Smooth muscle cell of bladder (primary cell): ENCODE measurements around the gene SH3GLB1. TPM values are rescaled to one million over a fixed set of nuclear protein-coding genes. Genes with fewer than 3 reads are reported as not detected.

Experiments used
- total RNA-seq: library from RNA; depleted of rRNA; stranded (reverse); fragments of >200 nt; gene quantifications from 2 replicates; pipeline ENCODE4 v1.2.3, GENCODE V29; 2014

The SH3GLB1 gene
- 26.0 and 36.9 TPM in 2 replicates for total RNA-seq

DNA sequence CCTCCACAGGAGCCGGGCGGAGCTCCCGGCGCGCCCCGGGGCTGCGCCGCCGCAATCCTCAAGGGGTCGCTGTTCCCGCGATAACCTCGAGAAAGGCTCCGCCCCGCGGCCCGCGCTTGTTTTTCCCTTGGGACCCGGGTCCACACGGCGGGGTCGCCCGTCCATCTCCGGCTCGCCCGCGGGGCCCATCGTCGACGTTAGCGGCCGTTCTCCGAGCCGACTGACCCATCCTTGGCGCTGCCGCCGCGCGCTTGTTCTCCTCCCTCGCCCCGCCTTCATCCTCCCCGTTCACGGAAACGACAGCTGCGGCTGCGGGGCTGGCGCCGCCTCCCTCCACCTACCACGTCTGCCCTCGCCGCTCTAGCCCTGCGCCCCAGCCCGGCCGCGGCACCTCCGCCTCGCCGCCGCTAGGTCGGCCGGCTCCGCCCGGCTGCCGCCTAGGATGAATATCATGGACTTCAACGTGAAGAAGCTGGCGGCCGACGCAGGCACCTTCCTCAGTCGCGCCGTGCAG lies at the start of gene SH3GLB1:
Gene SH3GLB1 (plus strand): TSS at position 119 of the 514 bp plus-strand sequence. CDS start 324 bp downstream, at position 443.

Other genes starting within 250 kb of the SH3GLB1 start
- under 0.01 TPM in 1 of 2 replicates, not detected in the other for gene CLCA1, start 235.6 kb upstream of the SH3GLB1 start, total RNA-seq
- gene CLCA4, start 157.5 kb upstream of the SH3GLB1 start, total RNA-seq, result not detected in 2 replicates
- 195 and 203 TPM in 2 replicates for gene SELENOF, start 209.6 kb downstream of the SH3GLB1 start, total RNA-seq
- 17.8 and 22.0 TPM in 2 replicates for gene HS2ST1, start 210.1 kb downstream of the SH3GLB1 start, total RNA-seq